ENCODE results near the gene KHDC1L. TPM values are rescaled to one million over a fixed set of nuclear protein-coding genes. Genes with fewer than 3 reads are reported as not detected.

The KHDC1L gene
- total and polyA plus RNA-seq, 7 donors: not detected

GRCh38 chr6:73180763-73181619, 44.3 kb downstream of the KHDC1L start:
- no peak for DNase-seq
- H3K4me3 ChIP-seq: peak overlapping the region in 3 of 4 donors; percentile 20 to 31 (median 23)

GRCh38 chr6:73180076-73180738, 45.1 kb downstream of the KHDC1L start:
- DNase-seq: no peak
- Histone ChIP-seq H3K4me3 (peak overlapping the region in 1 of 4 donors; percentile 31), H3K4me1 (peaks cover 0 to 6% (median 0%) of the 10 kb centered on the region in 4 donors), H3K27ac (no peak overlapping the region), H3K36me3 (no peaks in the 10 kb centered on the region), H3K9me3 (no peaks in the 10 kb centered on the region), H3K27me3 (no peaks in the 10 kb centered on the region)
- TF ChIP-seq POLR2AphosphoS5 (IDR thresholded peaks at IDR 0.05): no peak
- intact Hi-C loops (cut with DNase I): no loop called here
- WGBS, 2 donors: 61 to 84% methylated on average over 6 of the region's 6 CpGs

More at GRCh38 chr6:73180763-73181619, 44.3 kb downstream of the KHDC1L start:
- Histone ChIP-seq H3K9me3 (no peaks in the 10 kb centered on the region), H3K27me3 (no peaks in the 10 kb centered on the region), H3K36me3 (no peaks in the 10 kb centered on the region), H3K27ac (no peak overlapping the region), H3K4me1 (peaks cover 0 to 6% (median 0%) of the 10 kb centered on the region in 4 donors)
- intact Hi-C loops (cut with DNase I): no loop called here
- WGBS, 2 donors: 17 to 23% methylated on average over 7 of the region's 7 CpGs
- TF ChIP-seq CTCF (IDR thresholded peaks at IDR 0.05) (peak; percentile 18 to 73 (median 60)), POLR2AphosphoS5 (IDR thresholded peaks at IDR 0.05) (no peak), POLR2A (IDR thresholded peaks at IDR 0.05) (no peak)

GRCh38 chr6:73177221-73177944, 47.9 kb downstream of the KHDC1L start:
- intact Hi-C loops (cut with DNase I): no loop called here
- DNase-seq: no peak
- 79 to 80% methylated on average over 5 of the region's 5 CpGs for WGBS, 2 donors
- H3K4me1 ChIP-seq: peaks cover 0 to 6% (median 0%) of the 10 kb centered on the region in 4 donors
- H3K4me3 ChIP-seq: no peak overlapping the region
- no peaks in the 10 kb centered on the region for H3K36me3 ChIP-seq
- H3K9me3 ChIP-seq: no peaks in the 10 kb centered on the region
- no peaks in the 10 kb centered on the region for H3K27me3 ChIP-seq
- TF ChIP-seq POLR2AphosphoS5 (IDR thresholded peaks at IDR 0.05): no peak
- TF ChIP-seq POLR2A (IDR thresholded peaks at IDR 0.05): no peak
- TF ChIP-seq CTCF (IDR thresholded peaks at IDR 0.05): no peak
- no peak for TF ChIP-seq EP300 (IDR thresholded peaks at IDR 0.05)
- H3K27ac ChIP-seq: no peak overlapping the region

GRCh38 chr6:73176057-73176456, 49.2 kb downstream of the KHDC1L start:
- Histone ChIP-seq H3K9me3 (no peaks in the 10 kb centered on the region), H3K27me3 (no peaks in the 10 kb centered on the region), H3K4me3 (no peak overlapping the region), H3K27ac (no peak overlapping the region), H3K4me1 (peaks cover 0 to 6% (median 0%) of the 10 kb centered on the region in 4 donors), H3K36me3 (no peaks in the 10 kb centered on the region)
- intact Hi-C loops (cut with DNase I): no loop called here
- no peak for DNase-seq
- TF ChIP-seq POLR2AphosphoS5 (IDR thresholded peaks at IDR 0.05) (no peak), EP300 (IDR thresholded peaks at IDR 0.05) (no peak), CTCF (IDR thresholded peaks at IDR 0.05) (no peak), POLR2A (IDR thresholded peaks at IDR 0.05) (no peak)
- WGBS, 2 donors: 75 to 76% methylated on average over 6 of the region's 6 CpGs

- no peak for DNase-seq
- H3K4me1 ChIP-seq: no peaks in the 10 kb centered on the region
- no peaks in the 10 kb centered on the region for H3K36me3 ChIP-seq
- H3K27me3 ChIP-seq: no peaks in the 10 kb centered on the region
- no peak overlapping the region for H3K4me3 ChIP-seq
- H3K27ac ChIP-seq: no peak overlapping the region
- WGBS, 2 donors: 78 to 87% methylated on average over 4 of the region's 4 CpGs
- intact Hi-C loops (cut with DNase I): no loop called here
- H3K9me3 ChIP-seq: no peaks in the 10 kb centered on the region
- TF ChIP-seq EP300 (IDR thresholded peaks at IDR 0.05): no peak
- no peak for TF ChIP-seq POLR2A (IDR thresholded peaks at IDR 0.05)
Observed at GRCh38 chr6:73174646-73175045, 50.6 kb downstream of the KHDC1L start.

Other genes with a start within 250 kb of the KHDC1L start
- gene KHDC1, start 37.7 kb upstream of the KHDC1L start, total RNA-seq: 1 to 10 TPM in 3 of 4 donors, under 1 TPM in 1; 0.95 to 2.1 (median 1.4) TPM
- 1 to 10 TPM in 2 of 3 donors, not detected in 1; 1.2 to 2.0 TPM for gene KHDC1, start 37.7 kb upstream of the KHDC1L start, polyA plus RNA-seq
- not detected for gene DPPA5, start 128.8 kb upstream of the KHDC1L start, total RNA-seq
- not detected for gene DPPA5, start 128.8 kb upstream of the KHDC1L start, polyA plus RNA-seq
- gene KHDC3L, start 137.2 kb upstream of the KHDC1L start, total RNA-seq: not detected
- gene KHDC3L, start 137.2 kb upstream of the KHDC1L start, polyA plus RNA-seq: not detected
- not detected for gene OOEP, start 144.4 kb upstream of the KHDC1L start, total RNA-seq
- gene OOEP, start 144.4 kb upstream of the KHDC1L start, polyA plus RNA-seq: under 1 TPM in 2 of 3 donors, not detected in 1; 0.23 to 0.60 TPM
- 1 to 10 TPM; 1.1 to 9.4 (median 1.9) TPM for gene DDX43, start 169.3 kb upstream of the KHDC1L start, total RNA-seq
- 1 to 10 TPM in 1 of 3 donors, under 1 TPM in 1, not detected in 1; 0.73 to 1.2 TPM for gene DDX43, start 169.3 kb upstream of the KHDC1L start, polyA plus RNA-seq
- 1 to 10 TPM; 5.0 to 5.8 (median 5.4) TPM for gene CGAS, start 226.8 kb upstream of the KHDC1L start, total RNA-seq
- gene CGAS, start 226.8 kb upstream of the KHDC1L start, polyA plus RNA-seq: 1 to 10 TPM; 1.2 to 4.0 (median 1.6) TPM
- 10 to 100 TPM; 17.9 to 42.3 (median 29.4) TPM for gene MTO1, start 236.2 kb upstream of the KHDC1L start, total RNA-seq
- 10 to 100 TPM; 12.0 to 16.3 (median 13.6) TPM for gene MTO1, start 236.2 kb upstream of the KHDC1L start, polyA plus RNA-seq

Measured in sigmoid colon (tissue), 7 donors.